ENCODE results near the gene LCN2.

DNA sequence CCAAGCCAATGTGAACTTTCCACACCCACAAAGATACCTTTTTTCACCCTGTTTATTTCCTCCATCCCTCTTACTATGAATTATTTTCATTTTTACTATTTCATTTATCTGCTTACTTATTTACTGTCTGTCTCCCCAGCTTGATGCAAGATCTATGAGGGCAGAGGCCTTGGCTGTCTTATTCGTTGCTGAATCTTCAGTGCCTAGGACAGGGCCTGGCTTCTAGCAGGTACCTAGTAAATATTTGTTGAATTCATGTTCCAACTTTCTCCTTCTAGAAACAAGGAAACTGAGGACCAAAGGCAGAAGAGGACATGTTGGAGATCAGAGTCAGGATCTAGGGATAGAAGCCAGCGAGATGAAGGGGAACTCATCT is 53.4 kb downstream of the LCN2 start:
- TF ChIP-seq, protein P1, sequence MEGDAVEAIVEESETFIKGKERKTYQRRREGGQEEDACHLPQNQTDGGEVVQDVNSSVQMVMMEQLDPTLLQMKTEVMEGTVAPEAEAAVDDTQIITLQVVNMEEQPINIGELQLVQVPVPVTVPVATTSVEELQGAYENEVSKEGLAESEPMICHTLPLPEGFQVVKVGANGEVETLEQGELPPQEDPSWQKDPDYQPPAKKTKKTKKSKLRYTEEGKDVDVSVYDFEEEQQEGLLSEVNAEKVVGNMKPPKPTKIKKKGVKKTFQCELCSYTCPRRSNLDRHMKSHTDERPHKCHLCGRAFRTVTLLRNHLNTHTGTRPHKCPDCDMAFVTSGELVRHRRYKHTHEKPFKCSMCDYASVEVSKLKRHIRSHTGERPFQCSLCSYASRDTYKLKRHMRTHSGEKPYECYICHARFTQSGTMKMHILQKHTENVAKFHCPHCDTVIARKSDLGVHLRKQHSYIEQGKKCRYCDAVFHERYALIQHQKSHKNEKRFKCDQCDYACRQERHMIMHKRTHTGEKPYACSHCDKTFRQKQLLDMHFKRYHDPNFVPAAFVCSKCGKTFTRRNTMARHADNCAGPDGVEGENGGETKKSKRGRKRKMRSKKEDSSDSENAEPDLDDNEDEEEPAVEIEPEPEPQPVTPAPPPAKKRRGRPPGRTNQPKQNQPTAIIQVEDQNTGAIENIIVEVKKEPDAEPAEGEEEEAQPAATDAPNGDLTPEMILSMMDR (IDR thresholded peaks at IDR 0.05) = no peak
- TF ChIP-seq EP300 (IDR thresholded peaks at IDR 0.05) (no peak), POLR2A (IDR thresholded peaks at IDR 0.05) (no peak)
